B cell (primary cell): ENCODE measurements around the gene M1AP. TPM values are rescaled to one million over a fixed set of nuclear protein-coding genes. Genes with fewer than 3 reads are reported as not detected.
A peak's percentile ranks its signal among the peaks of the same experiment; 100 is the strongest.

ENCODE experiments used
- ATAC-seq: fragments of 200-7000 bp; cut with Tn5 transposase; one replicate; pipeline ENCODE4 v1.10.0; 2021; ENCODE audit warnings: low read depth, mild to moderate bottlenecking, moderate number of reproducible peaks, moderate library complexity
- CTCF ChIA-PET: fragments of 350-600 bp; sonication (Branson Sonifier 250); formaldehyde crosslinking; loops from one replicate; lab custom pipeline; 2021; ENCODE audit warnings: antibody characterized with exemption, inconsistent platforms; lab: Charles Lee
- POLR2A ChIA-PET: fragments of 350-600 bp; sonication (Branson Sonifier 250); formaldehyde crosslinking; loops from one replicate; lab custom pipeline; 2021; ENCODE audit warnings: antibody characterized with exemption; lab: Charles Lee
- DNase-seq: peaks from one replicate; pipeline ENCODE4 v3.0.0; 2013
- H2AFZ ChIP-seq: 2 replicates; pipeline ENCODE4 v1.6.1; 2012; ENCODE audit warnings: mild to moderate bottlenecking, low read depth, low read length; ENCODE audit not compliant: insufficient read depth, poor library complexity, severe bottlenecking
- H3K27ac ChIP-seq, 2 donors: 1 replicate in 1 of 2; 2 replicates in 1 of 2; pipeline ENCODE4 v1.5.1; 2012 to 2013; ENCODE audit warnings: low read length in 2 of 2, mild to moderate bottlenecking in 2 of 2, moderate library complexity in 1 of 2
- H3K27me3 ChIP-seq, 4 experiments: fragments of 200-600 bp in 1 of 4; sonication (generic) in 1 of 4; replicated peaks in 1 of 4; 1 replicate in 2 of 4; 2 replicates in 2 of 4; pipeline versions ENCODE4 v1.6.1 to v1.7.0; 2013 to 2016; ENCODE audit warnings: low read length in 3 of 4, mild to moderate bottlenecking in 2 of 4, mixed read lengths in 1 of 4, moderate library complexity in 1 of 4; ENCODE audit not compliant: insufficient read depth in 4 of 4, control insufficient read depth in 3 of 4; ENCODE audit errors: control extremely low read depth in 1 of 4
- H3K36me3 ChIP-seq, 2 experiments: replicated peaks in 1 of 2; 1 replicate in 1 of 2; 2 replicates in 1 of 2; pipeline versions ENCODE4 v1.6.1 to v1.7.1; 2013; ENCODE audit warnings: low read length in 1 of 2; ENCODE audit not compliant: insufficient read depth in 2 of 2, control insufficient read depth in 1 of 2; ENCODE audit errors: control extremely low read depth in 1 of 2, extremely low read depth in 1 of 2
- H3K4me1 ChIP-seq, 2 donors: fragments of 200-600 bp in 1 of 2; sonication (generic) in 1 of 2; 1 replicate in 1 of 2; 2 replicates in 1 of 2; pipeline versions ENCODE4 v1.5.1 to v1.6.1; 2013 to 2017; ENCODE audit warnings: low read length in 2 of 2; ENCODE audit not compliant: control insufficient read depth in 2 of 2, insufficient read depth in 2 of 2
- H3K4me2 ChIP-seq: replicated peaks from 2 replicates; pipeline ENCODE3; 2012; ENCODE audit warnings: mild to moderate bottlenecking, low read depth, low read length; ENCODE audit not compliant: poor library complexity, severe bottlenecking
- H3K4me3 ChIP-seq, 5 experiments: fragments of 200-600 bp in 1 of 5; sonication (generic) in 1 of 5; 1 replicate in 3 of 5; 2 replicates in 2 of 5; pipeline versions ENCODE4 v1.5.1 to v1.7.0; 2011 to 2016; ENCODE audit warnings: low read length in 4 of 5, mild to moderate bottlenecking in 4 of 5, low read depth in 2 of 5, control low read depth in 1 of 5, moderate library complexity in 1 of 5; ENCODE audit not compliant: insufficient read depth in 1 of 5; ENCODE audit errors: control extremely low read depth in 1 of 5, extremely low read depth in 1 of 5
- H3K79me2 ChIP-seq: fragments of 200-600 bp; sonication (generic); one replicate; pipeline ENCODE4 v1.6.0; 2016; ENCODE audit warnings: low read length; ENCODE audit not compliant: control insufficient read depth, insufficient read depth
- H3K9ac ChIP-seq: fragments of 200-600 bp; sonication (generic); 2 replicates; pipeline ENCODE4 v1.6.1; 2017; ENCODE audit warnings: mild to moderate bottlenecking, low read length, moderate library complexity
- H3K9me3 ChIP-seq, 3 donors: one replicate each; pipeline versions ENCODE4 v1.6.1 to v1.7.1; 2013; ENCODE audit warnings: low read length in 2 of 3; ENCODE audit not compliant: control insufficient read depth in 2 of 3, insufficient read depth in 1 of 3; ENCODE audit errors: control extremely low read depth in 1 of 3
- H4K20me1 ChIP-seq: 2 replicates; pipeline ENCODE4 v1.6.0; 2012; ENCODE audit warnings: mild to moderate bottlenecking, low read length; ENCODE audit not compliant: insufficient read depth, control insufficient read depth, poor library complexity, severe bottlenecking
- H3K27ac Mint-ChIP-seq: one replicate; pipeline ENCODE4 v1.8.0; 2021; ENCODE audit warnings: mixed read lengths
- H3K27me3 Mint-ChIP-seq: one replicate; pipeline ENCODE4 v1.8.0; 2021; ENCODE audit warnings: mixed read lengths
- H3K4me1 Mint-ChIP-seq: one replicate; pipeline ENCODE4 v1.8.0; 2021; ENCODE audit warnings: mixed read lengths
- H3K4me3 Mint-ChIP-seq: one replicate; pipeline ENCODE4 v1.8.0; 2021; ENCODE audit warnings: mixed read lengths
- H3K9me3 Mint-ChIP-seq: one replicate; pipeline ENCODE4 v1.8.0; 2022; ENCODE audit warnings: mixed read lengths; ENCODE audit not compliant: insufficient read depth
- EZH2 ChIP-seq: IDR thresholded peaks from 2 replicates; pipeline ENCODE4 v1.6.1; 2012; ENCODE audit warnings: borderline replicate concordance, low read depth, mild to moderate bottlenecking, moderate library complexity, low read length; ENCODE audit not compliant: insufficient read depth, poor library complexity, severe bottlenecking
- WGBS: methylation state at CpG from one replicate; pipeline ENCODE4 v1.1.5; 2013; ENCODE audit warnings: missing lambda C conversion rate; ENCODE audit not compliant: insufficient coverage; 5-methylcytosine and 5-hydroxymethylcytosine counted together
- intact Hi-C: fragments of 100-400 bp; cut with micrococcal nuclease; formaldehyde crosslinking; loops from one replicate; pipeline ENCODE4 v1.10.0; 2022
- polyA plus RNA-seq: library from polyadenylated mRNA; depleted of rRNA; stranded (reverse); fragments of >200 nt; gene quantifications from 2 replicates; pipeline ENCODE4 v1.2.3, GENCODE V29; 2012
- total RNA-seq, 2 donors: library from RNA; stranded (reverse); fragments of 120-200 nt in 1 of 2; gene quantifications; 1 replicate in 1 of 2; 2 replicates in 1 of 2; pipeline versions ENCODE4 v1.2.3 to v1.2.4, GENCODE V29; 2013 to 2022
- TF ChIP-seq, protein P1 (sequence below): fragments of 200-600 bp; IDR thresholded peaks from one replicate; pipeline ENCODE4 v1.8.0; 2022; ENCODE audit warnings: antibody characterized with exemption, mild to moderate bottlenecking

The M1AP gene
- total and polyA plus RNA-seq, 2 donors (not counting 1 experiment from before 2014, with no cell fraction given) = 0.15 TPM; not detected in 1

GRCh38 chr2:74514368-74515270 lies 133.5 kb downstream of the M1AP start, which contains the start of gene TLX2:
TSS of gene TLX2 (plus strand) at chr2:74514450. CDS start at chr2:74514807, 357 bp downstream.
- Histone ChIP-seq H3K4me3 (peak within 1 kb of the TSS in 3 of 5 experiments; percentile 28 to 68 (median 50)), H3K79me2 (no peaks in the 10 kb centered on the region), H3K27me3 (peaks cover 2 to 91% (median 64%) of the 10 kb centered on the region in 4 experiments), H3K4me1 (peaks cover 36 to 50% of the 10 kb centered on the region in 2 donors), H4K20me1 (peaks cover 6% of the 10 kb centered on the region), H3K36me3 (no peaks in the 10 kb centered on the region), H3K9me3 (peaks cover 0 to 31% (median 1%) of the 10 kb centered on the region in 3 donors), H3K4me2 (peak within 1 kb of the TSS; percentile 96), H2AFZ (peak within 1 kb of the TSS; percentile 71), H3K27ac (no peak within 1 kb of the TSS), H3K9ac (peak within 1 kb of the TSS; percentile 67)
- H3K27ac Mint-ChIP-seq = peak within 1 kb of the TSS; percentile 53
- peak; percentile 98 for TF ChIP-seq EZH2
- TF ChIP-seq, protein P1, sequence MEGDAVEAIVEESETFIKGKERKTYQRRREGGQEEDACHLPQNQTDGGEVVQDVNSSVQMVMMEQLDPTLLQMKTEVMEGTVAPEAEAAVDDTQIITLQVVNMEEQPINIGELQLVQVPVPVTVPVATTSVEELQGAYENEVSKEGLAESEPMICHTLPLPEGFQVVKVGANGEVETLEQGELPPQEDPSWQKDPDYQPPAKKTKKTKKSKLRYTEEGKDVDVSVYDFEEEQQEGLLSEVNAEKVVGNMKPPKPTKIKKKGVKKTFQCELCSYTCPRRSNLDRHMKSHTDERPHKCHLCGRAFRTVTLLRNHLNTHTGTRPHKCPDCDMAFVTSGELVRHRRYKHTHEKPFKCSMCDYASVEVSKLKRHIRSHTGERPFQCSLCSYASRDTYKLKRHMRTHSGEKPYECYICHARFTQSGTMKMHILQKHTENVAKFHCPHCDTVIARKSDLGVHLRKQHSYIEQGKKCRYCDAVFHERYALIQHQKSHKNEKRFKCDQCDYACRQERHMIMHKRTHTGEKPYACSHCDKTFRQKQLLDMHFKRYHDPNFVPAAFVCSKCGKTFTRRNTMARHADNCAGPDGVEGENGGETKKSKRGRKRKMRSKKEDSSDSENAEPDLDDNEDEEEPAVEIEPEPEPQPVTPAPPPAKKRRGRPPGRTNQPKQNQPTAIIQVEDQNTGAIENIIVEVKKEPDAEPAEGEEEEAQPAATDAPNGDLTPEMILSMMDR = no peak
- DNase-seq = peak; percentile 65
- peak; percentile 22 for ATAC-seq
- peak within 1 kb of the TSS; percentile 82 for H3K4me3 Mint-ChIP-seq
- POLR2A ChIA-PET = interaction anchor here (0.5 to 1.7 kb wide), 3 partner anchors 15 to 54 kb away, joined by 3 to 8 read pairs (median 7); partner anchors contain the start of genes AUP1 and HTRA2
- WGBS = 3% methylated on average over 73 of the region's 82 CpGs
- H3K4me1 Mint-ChIP-seq = peaks cover 28% of the 10 kb centered on the region
- CTCF ChIA-PET = interaction anchor here (0.8 to 1.6 kb wide), 2 partner anchors 11 to 73 kb away, joined by 3 to 4 read pairs; no protein-coding TSS in a partner anchor
- intact Hi-C loops = no loop called here
- H3K9me3 Mint-ChIP-seq = no peaks in the 10 kb centered on the region
- peaks cover 64% of the 10 kb centered on the region for H3K27me3 Mint-ChIP-seq
